AG10803 (cell line): ENCODE results near the gene GSTM4.
"Not testable (repeated sequence)": the region's sequence is repeated elsewhere in the genome, so short reads cannot be mapped to it uniquely, and the experiment has no call there.

Source experiments
- DNase-seq: peaks from one replicate; pipeline ENCODE4 v3.0.0; 2010; ENCODE audit warnings: low read depth
- H3K4me3 ChIP-seq: 2 replicates; pipeline ENCODE4 v1.5.1; 2011; ENCODE audit warnings: mild to moderate bottlenecking, low read length, control low read depth
- CTCF ChIP-seq: conservative IDR thresholded peaks from 2 replicates; pipeline ENCODE4 v1.5.1; 2011; ENCODE audit warnings: mild to moderate bottlenecking, low read length, control low read depth, inconsistent platforms

Gene GSTM4

GRCh38 chr1:109653306-109653705, 2.6 kb upstream of the GSTM4 start:
- no peak for TF ChIP-seq CTCF
- H3K4me3 ChIP-seq: no peak overlapping the region
- peak; percentile 17 for DNase-seq

- no peak for TF ChIP-seq CTCF
- H3K4me3 ChIP-seq: no peak overlapping the region
- DNase-seq: no peak
Measured at GRCh38 chr1:109654519-109654918, 1.4 kb upstream of the GSTM4 start.

- no peak for DNase-seq
- no peak overlapping the region for H3K4me3 ChIP-seq
- no peak for TF ChIP-seq CTCF
Measured at GRCh38 chr1:109657395-109657794, 1.5 kb downstream of the GSTM4 start.

- H3K4me3 ChIP-seq: no peak overlapping the region
- no peak for DNase-seq
- no peak for TF ChIP-seq CTCF
Measured at GRCh38 chr1:109657970-109658369, 2.1 kb downstream of the GSTM4 start.

GRCh38 chr1:109658533-109659042, 2.7 kb downstream of the GSTM4 start:
- no peak for DNase-seq

GRCh38 chr1:109659145-109659544, 3.2 kb downstream of the GSTM4 start:
- TF ChIP-seq CTCF: no peak
- no peak overlapping the region for H3K4me3 ChIP-seq
- no peak for DNase-seq

More at GRCh38 chr1:109658533-109659042, 2.7 kb downstream of the GSTM4 start:
- TF ChIP-seq CTCF: no peak
- H3K4me3 ChIP-seq: no peak overlapping the region

- no peak for TF ChIP-seq CTCF
- DNase-seq: no peak
- no peak overlapping the region for H3K4me3 ChIP-seq
Measured at GRCh38 chr1:109659997-109660690, 4.2 kb downstream of the GSTM4 start.

GRCh38 chr1:109660691-109661026, 4.8 kb downstream of the GSTM4 start:
- not testable (repeated sequence) for DNase-seq

More at GRCh38 chr1:109660691-109661026, 4.8 kb downstream of the GSTM4 start:
- not testable (repeated sequence) for H3K4me3 ChIP-seq
